HepG2 (cell line): ENCODE measurements around the gene MRPL27. TPM values are rescaled to one million over a fixed set of nuclear protein-coding genes. Genes with fewer than 3 reads are reported as not detected.
A peak's percentile ranks its signal among the peaks of the same experiment; 100 is the strongest.

Source experiments
- ATF3 ChIP-seq: sonication (generic); formaldehyde crosslinking; IDR thresholded peaks from 2 replicates; pipeline ENCODE4 v1.4.0; 2020; ENCODE audit warnings: missing genetic modification reagents
- ETS1 ChIP-seq: sonication (generic); formaldehyde crosslinking; IDR thresholded peaks from 2 replicates; pipeline ENCODE4 v1.4.0; 2020; ENCODE audit warnings: missing genetic modification reagents
- HDAC2 ChIP-seq: sonication (generic); formaldehyde crosslinking; IDR thresholded peaks from 2 replicates; pipeline ENCODE4 v1.4.0; 2020; ENCODE audit warnings: missing genetic modification reagents
- HDAC6 ChIP-seq: fragments of 200-600 bp; sonication (generic); IDR thresholded peaks from 2 replicates; pipeline ENCODE4 v1.7.0; 2017; ENCODE audit warnings: mild to moderate bottlenecking, antibody characterized with exemption, low read length, low read depth
- HIVEP1 ChIP-seq: sonication (generic); formaldehyde crosslinking; IDR thresholded peaks from 2 replicates; pipeline ENCODE4 v1.4.0; 2020; ENCODE audit warnings: mild to moderate bottlenecking, missing genetic modification reagents
- KLF12 ChIP-seq: sonication (generic); formaldehyde crosslinking; IDR thresholded peaks from 2 replicates; pipeline ENCODE4 v1.4.0; 2020; ENCODE audit warnings: missing genetic modification reagents, borderline replicate concordance
- MAX ChIP-seq: IDR thresholded peaks from 2 replicates; pipeline ENCODE4 v1.6.1; 2012; ENCODE audit warnings: inconsistent platforms
- MXD1 ChIP-seq: sonication (generic); formaldehyde crosslinking; IDR thresholded peaks from 2 replicates; pipeline ENCODE4 v1.4.0; 2020; ENCODE audit warnings: mild to moderate bottlenecking, missing genetic modification reagents
- TARDBP ChIP-seq: sonication (generic); formaldehyde crosslinking; IDR thresholded peaks from 2 replicates; pipeline ENCODE4 v1.8.0; 2022; ENCODE audit warnings: mild to moderate bottlenecking, missing genetic modification reagents
- TOE1 ChIP-seq: sonication (generic); formaldehyde crosslinking; IDR thresholded peaks from 2 replicates; pipeline ENCODE4 v1.4.0; 2020; ENCODE audit warnings: mild to moderate bottlenecking, missing genetic modification reagents
- ZKSCAN5 ChIP-seq: sonication (generic); formaldehyde crosslinking; IDR thresholded peaks from 2 replicates; pipeline ENCODE4 v1.5.1; 2020; ENCODE audit warnings: mild to moderate bottlenecking, missing genetic modification reagents
- ZNF17 ChIP-seq: sonication (generic); formaldehyde crosslinking; IDR thresholded peaks from 2 replicates; pipeline ENCODE4 v1.5.0; 2020; ENCODE audit warnings: mild to moderate bottlenecking, missing genetic modification reagents
- ZNF180 ChIP-seq: sonication (generic); formaldehyde crosslinking; IDR thresholded peaks from 2 replicates; pipeline ENCODE4 v1.4.0; 2020; ENCODE audit warnings: low read depth, missing genetic modification reagents, borderline replicate concordance
- ZNF232 ChIP-seq: sonication (generic); formaldehyde crosslinking; IDR thresholded peaks from 2 replicates; pipeline ENCODE4 v1.4.0; 2020; ENCODE audit warnings: missing genetic modification reagents, borderline replicate concordance
- ZNF234 ChIP-seq: sonication (generic); formaldehyde crosslinking; conservative IDR thresholded peaks from 2 replicates; pipeline ENCODE4 v1.5.1; 2020; ENCODE audit warnings: mild to moderate bottlenecking, missing genetic modification reagents
- ZNF607 ChIP-seq: sonication (generic); formaldehyde crosslinking; IDR thresholded peaks from 2 replicates; pipeline ENCODE4 v1.5.1; 2020; ENCODE audit warnings: missing genetic modification reagents, mild to moderate bottlenecking, borderline replicate concordance
- ZNF713 ChIP-seq: sonication (generic); formaldehyde crosslinking; IDR thresholded peaks from 2 replicates; pipeline ENCODE4 v1.4.0; 2020; ENCODE audit warnings: mild to moderate bottlenecking, missing genetic modification reagents
- ZNF839 ChIP-seq: sonication (generic); formaldehyde crosslinking; IDR thresholded peaks from 2 replicates; pipeline ENCODE4 v1.4.0; 2020; ENCODE audit warnings: missing genetic modification reagents, mild to moderate bottlenecking, borderline replicate concordance
- polyA plus RNA-seq, 8 experiments: library from polyadenylated mRNA; depleted of rRNA in 3 of 8; stranded (reverse) in 7 of 8; unstranded in 1 of 8; fragments of >200 nt; fragmentation: Illumina TruSeq in 4 of 8; extraction: Trizol in 4 of 8; gene quantifications; 2 replicates each; pipeline versions ENCODE4 v1.2.1 to v1.2.3, GENCODE V29; 2011 to 2016; ENCODE audit warnings: low read depth in 4 of 8, missing spikeins in 1 of 8, mixed read lengths in 1 of 8; ENCODE audit not compliant: insufficient read depth in 1 of 8
- total RNA-seq, 5 experiments: library from RNA; depleted of rRNA; stranded (reverse); fragments of >200 nt; fragmentation: Illumina TruSeq; extraction: Trizol; gene quantifications; 2 replicates each; pipeline ENCODE4 v1.2.3, GENCODE V29; 2016; ENCODE audit warnings: low read depth in 1 of 5
- TF ChIP-seq, protein P1 (sequence below): sonication (generic); formaldehyde crosslinking; IDR thresholded peaks from 2 replicates; pipeline ENCODE4 v1.8.1; 2023; ENCODE audit warnings: missing genetic modification reagents, mild to moderate bottlenecking, borderline replicate concordance
- TF ChIP-seq, protein P2 (sequence below): sonication (generic); formaldehyde crosslinking; IDR thresholded peaks from 2 replicates; pipeline ENCODE4 v1.8.1; 2023; ENCODE audit warnings: mild to moderate bottlenecking, missing genetic modification reagents
- TF ChIP-seq, protein P3 (sequence below): IDR thresholded peaks from 2 replicates; pipeline ENCODE4 v1.6.1; 2018; ENCODE audit warnings: missing genetic modification reagents, mild to moderate bottlenecking, missing compliant biosample characterization
- TF ChIP-seq, protein P4 (sequence below): IDR thresholded peaks from 2 replicates; pipeline ENCODE4 v1.6.1; 2016; ENCODE audit warnings: low read depth, control low read depth

MRPL27 gene
- total and polyA plus RNA-seq, 2 of the 13 experiments (the other 11 are each of a cell fraction or from before 2014, with no cell fraction given) = 137 to 217 TPM

DNA sequence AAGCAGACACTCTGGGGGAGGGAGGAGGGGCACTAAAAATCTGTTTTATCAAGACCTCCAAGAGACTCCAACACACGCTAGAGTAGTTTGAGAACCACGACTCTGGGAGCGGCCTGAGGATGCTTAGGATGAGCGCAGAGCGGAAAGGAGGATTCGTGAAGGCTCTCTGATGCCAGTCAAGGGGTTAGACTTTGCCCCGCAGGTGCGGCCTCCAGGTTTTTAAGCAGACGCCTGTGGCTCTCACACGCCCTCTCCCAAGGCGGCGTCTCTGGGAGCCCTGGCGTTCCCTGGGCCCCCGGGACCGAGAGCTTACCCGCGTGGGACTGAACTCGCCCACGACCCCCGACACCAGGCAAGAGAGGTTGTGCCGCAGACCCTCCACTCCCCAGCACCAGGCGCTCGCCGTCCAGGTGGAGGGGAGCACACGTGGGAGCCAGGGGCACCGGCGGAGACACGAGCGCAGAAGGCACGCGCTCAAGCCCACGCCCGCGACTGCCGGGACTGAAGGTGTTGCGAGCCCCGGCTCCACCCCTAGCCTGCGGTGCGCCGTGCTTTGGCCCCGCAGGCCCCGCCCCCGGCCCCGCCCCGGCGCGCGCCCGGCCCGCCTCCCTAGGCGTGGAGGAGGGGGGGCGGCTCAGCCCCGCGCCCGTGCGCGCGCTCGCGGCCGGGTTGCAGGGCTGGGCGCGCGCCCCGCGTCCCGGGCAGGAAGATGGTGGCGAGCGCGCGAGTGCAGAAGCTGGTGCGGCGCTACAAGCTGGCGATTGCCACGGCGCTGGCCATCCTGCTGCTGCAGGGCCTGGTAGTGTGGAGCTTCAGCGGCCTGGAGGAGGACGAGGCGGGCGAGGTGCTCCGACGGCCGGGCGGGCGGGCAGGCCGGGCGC, 27.3 kb downstream of the MRPL27 start, which contains the start of gene XYLT2 (continued):
- TF ChIP-seq ETS1 (CRISPR knock-in tag) = peak; percentile 79; the same call in 1 of the 2 replicates
- TF ChIP-seq HDAC6 = no peak
- TF ChIP-seq ZKSCAN5 (CRISPR knock-in tag) = no peak
- no peak for TF ChIP-seq ZNF180
- TF ChIP-seq, protein P1, sequence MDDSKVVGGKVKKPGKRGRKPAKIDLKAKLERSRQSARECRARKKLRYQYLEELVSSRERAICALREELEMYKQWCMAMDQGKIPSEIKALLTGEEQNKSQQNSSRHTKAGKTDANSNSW (CRISPR knock-in tag) = no peak
- TF ChIP-seq HIVEP1 (CRISPR knock-in tag) = no peak; the same call in 1 of the 2 replicates
- peak; percentile 65; the same call in 1 of the 2 replicates for TF ChIP-seq ZNF607 (CRISPR knock-in tag)
- no peak for TF ChIP-seq HDAC2
- no peak for TF ChIP-seq TOE1 (CRISPR knock-in tag)
- peak; percentile 3; the same call in 1 of the 2 replicates for TF ChIP-seq ZNF839
- TF ChIP-seq TARDBP (CRISPR knock-in tag) = peak; percentile 71; the same call in 1 of the 2 replicates
- no peak for TF ChIP-seq ZNF713 (CRISPR knock-in tag)
- TF ChIP-seq, protein P2, sequence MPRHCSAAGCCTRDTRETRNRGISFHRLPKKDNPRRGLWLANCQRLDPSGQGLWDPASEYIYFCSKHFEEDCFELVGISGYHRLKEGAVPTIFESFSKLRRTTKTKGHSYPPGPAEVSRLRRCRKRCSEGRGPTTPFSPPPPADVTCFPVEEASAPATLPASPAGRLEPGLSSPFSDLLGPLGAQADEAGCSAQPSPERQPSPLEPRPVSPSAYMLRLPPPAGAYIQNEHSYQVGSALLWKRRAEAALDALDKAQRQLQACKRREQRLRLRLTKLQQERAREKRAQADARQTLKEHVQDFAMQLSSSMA (CRISPR knock-in tag) = 0 out of 2 replicates have a peak, but pooled peaks have one; percentile 70
- no peak for TF ChIP-seq KLF12 (CRISPR knock-in tag)
- no peak for TF ChIP-seq ATF3
- no peak for TF ChIP-seq ZNF17
- peak; percentile 66; the same call in 1 of the 2 replicates for TF ChIP-seq ZNF232
- TF ChIP-seq, protein P3, sequence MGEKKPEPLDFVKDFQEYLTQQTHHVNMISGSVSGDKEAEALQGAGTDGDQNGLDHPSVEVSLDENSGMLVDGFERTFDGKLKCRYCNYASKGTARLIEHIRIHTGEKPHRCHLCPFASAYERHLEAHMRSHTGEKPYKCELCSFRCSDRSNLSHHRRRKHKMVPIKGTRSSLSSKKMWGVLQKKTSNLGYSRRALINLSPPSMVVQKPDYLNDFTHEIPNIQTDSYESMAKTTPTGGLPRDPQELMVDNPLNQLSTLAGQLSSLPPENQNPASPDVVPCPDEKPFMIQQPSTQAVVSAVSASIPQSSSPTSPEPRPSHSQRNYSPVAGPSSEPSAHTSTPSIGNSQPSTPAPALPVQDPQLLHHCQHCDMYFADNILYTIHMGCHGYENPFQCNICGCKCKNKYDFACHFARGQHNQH (CRISPR knock-in tag) = 0 out of 2 replicates have a peak, but pooled peaks have one; percentile 64
- TF ChIP-seq, protein P4, sequence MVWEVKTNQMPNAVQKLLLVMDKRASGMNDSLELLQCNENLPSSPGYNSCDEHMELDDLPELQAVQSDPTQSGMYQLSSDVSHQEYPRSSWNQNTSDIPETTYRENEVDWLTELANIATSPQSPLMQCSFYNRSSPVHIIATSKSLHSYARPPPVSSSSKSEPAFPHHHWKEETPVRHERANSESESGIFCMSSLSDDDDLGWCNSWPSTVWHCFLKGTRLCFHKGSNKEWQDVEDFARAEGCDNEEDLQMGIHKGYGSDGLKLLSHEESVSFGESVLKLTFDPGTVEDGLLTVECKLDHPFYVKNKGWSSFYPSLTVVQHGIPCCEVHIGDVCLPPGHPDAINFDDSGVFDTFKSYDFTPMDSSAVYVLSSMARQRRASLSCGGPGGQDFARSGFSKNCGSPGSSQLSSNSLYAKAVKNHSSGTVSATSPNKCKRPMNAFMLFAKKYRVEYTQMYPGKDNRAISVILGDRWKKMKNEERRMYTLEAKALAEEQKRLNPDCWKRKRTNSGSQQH (CRISPR knock-in tag) = peak; percentile 31; the same call in 1 of the 2 replicates
- peak; percentile 78 for TF ChIP-seq MAX
- TF ChIP-seq ZNF234 (CRISPR knock-in tag) = peak; percentile 74; the same call in 1 of the 2 replicates
- TF ChIP-seq MXD1 (CRISPR knock-in tag) = peak; percentile 92
